Measurements from ENCODE around the gene APCDD1. TPM values are rescaled to one million over a fixed set of nuclear protein-coding genes. Genes with fewer than 3 reads are reported as not detected.

APCDD1 gene
- total RNA-seq, 4 donors from 2014 or later, result 30.7 to 51.8 (median 43.4) TPM

- peaks cover 0 to 11% (median 0%) of the 10 kb centered on the region in 4 donors for H3K27me3 ChIP-seq
- intact Hi-C loops (cut with DNase I), result no loop called here
- no peak for DNase-seq (ENCODE audit: extremely low spot score)
Measured at GRCh38 chr18:10437837-10438236, 16.6 kb upstream of the APCDD1 start.

GRCh38 chr18:10439898-10440297, 14.5 kb upstream of the APCDD1 start:
- intact Hi-C loops (cut with DNase I), result no loop called here
- no peak for DNase-seq (ENCODE audit: extremely low spot score)
- no peak overlapping the region for H3K27ac ChIP-seq (replicated peaks in 1 of 4)
- peaks cover 0 to 5% (median 2%) of the 10 kb centered on the region in 4 donors for H3K4me1 ChIP-seq
- WGBS, result 89% methylated on average over 7 of the region's 8 CpGs
- peaks cover 0 to 11% (median 0%) of the 10 kb centered on the region in 4 donors for H3K27me3 ChIP-seq
- H3K36me3 ChIP-seq, result no peaks in the 10 kb centered on the region
- TF ChIP-seq EP300 (IDR thresholded peaks at IDR 0.05) (no peak), POLR2AphosphoS5 (IDR thresholded peaks at IDR 0.05) (no peak), POLR2A (IDR thresholded peaks at IDR 0.05; ENCODE audit: low read depth) (no peak)
- TF ChIP-seq, protein P1, sequence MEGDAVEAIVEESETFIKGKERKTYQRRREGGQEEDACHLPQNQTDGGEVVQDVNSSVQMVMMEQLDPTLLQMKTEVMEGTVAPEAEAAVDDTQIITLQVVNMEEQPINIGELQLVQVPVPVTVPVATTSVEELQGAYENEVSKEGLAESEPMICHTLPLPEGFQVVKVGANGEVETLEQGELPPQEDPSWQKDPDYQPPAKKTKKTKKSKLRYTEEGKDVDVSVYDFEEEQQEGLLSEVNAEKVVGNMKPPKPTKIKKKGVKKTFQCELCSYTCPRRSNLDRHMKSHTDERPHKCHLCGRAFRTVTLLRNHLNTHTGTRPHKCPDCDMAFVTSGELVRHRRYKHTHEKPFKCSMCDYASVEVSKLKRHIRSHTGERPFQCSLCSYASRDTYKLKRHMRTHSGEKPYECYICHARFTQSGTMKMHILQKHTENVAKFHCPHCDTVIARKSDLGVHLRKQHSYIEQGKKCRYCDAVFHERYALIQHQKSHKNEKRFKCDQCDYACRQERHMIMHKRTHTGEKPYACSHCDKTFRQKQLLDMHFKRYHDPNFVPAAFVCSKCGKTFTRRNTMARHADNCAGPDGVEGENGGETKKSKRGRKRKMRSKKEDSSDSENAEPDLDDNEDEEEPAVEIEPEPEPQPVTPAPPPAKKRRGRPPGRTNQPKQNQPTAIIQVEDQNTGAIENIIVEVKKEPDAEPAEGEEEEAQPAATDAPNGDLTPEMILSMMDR (IDR thresholded peaks at IDR 0.05), result no peak
- H3K9me3 ChIP-seq, result no peaks in the 10 kb centered on the region
- no peak overlapping the region for H3K4me3 ChIP-seq

More at GRCh38 chr18:10437837-10438236, 16.6 kb upstream of the APCDD1 start:
- no peak for TF ChIP-seq POLR2AphosphoS5 (IDR thresholded peaks at IDR 0.05)
- TF ChIP-seq EP300 (IDR thresholded peaks at IDR 0.05), result no peak
- no peak for TF ChIP-seq POLR2A (IDR thresholded peaks at IDR 0.05; ENCODE audit: low read depth)
- TF ChIP-seq, protein P1 (IDR thresholded peaks at IDR 0.05), result no peak
- H3K27ac ChIP-seq (replicated peaks in 1 of 4), result no peak overlapping the region
- H3K4me1 ChIP-seq, result peaks cover 0 to 12% (median 6%) of the 10 kb centered on the region in 4 donors
- H3K4me3 ChIP-seq, result no peak overlapping the region
- no peaks in the 10 kb centered on the region for H3K9me3 ChIP-seq
- no peaks in the 10 kb centered on the region for H3K36me3 ChIP-seq

DNA sequence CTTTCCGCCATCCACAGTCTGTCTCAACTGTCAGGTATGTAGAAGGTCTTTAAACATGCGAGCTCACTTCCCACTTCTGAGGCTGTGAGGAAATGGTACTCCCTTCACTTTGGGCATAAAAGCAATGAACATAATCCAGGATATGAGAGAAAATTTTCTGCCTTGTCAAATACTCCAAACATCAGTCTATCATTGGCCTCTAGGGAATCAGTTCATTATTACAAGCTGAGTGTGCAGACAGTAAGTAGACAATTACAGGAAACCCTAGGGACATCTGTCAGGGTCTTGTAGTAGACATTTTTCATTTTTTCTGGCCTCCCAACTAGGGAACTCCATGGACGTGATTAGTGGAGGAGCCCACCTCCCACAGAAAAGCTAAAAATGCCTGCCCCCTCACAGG, 13.6 kb upstream of the APCDD1 start:
- WGBS, result 85% methylated on average over 2 of the region's 3 CpGs
- Histone ChIP-seq H3K4me1 (no peaks in the 10 kb centered on the region), H3K36me3 (no peaks in the 10 kb centered on the region), H3K9me3 (no peaks in the 10 kb centered on the region), H3K4me3 (no peak overlapping the region), H3K27me3 (peaks cover 0 to 11% (median 0%) of the 10 kb centered on the region in 4 donors), H3K27ac (replicated peaks in 1 of 4) (no peak overlapping the region)
- TF ChIP-seq POLR2AphosphoS5 (IDR thresholded peaks at IDR 0.05) (no peak), POLR2A (IDR thresholded peaks at IDR 0.05; ENCODE audit: low read depth) (no peak)
- TF ChIP-seq, protein P1 (IDR thresholded peaks at IDR 0.05), result no peak
- DNase-seq (ENCODE audit: extremely low spot score), result no peak
- intact Hi-C loops (cut with DNase I), result no loop called here

- TF ChIP-seq EP300 (IDR thresholded peaks at IDR 0.05) (no peak), POLR2AphosphoS5 (IDR thresholded peaks at IDR 0.05) (no peak), POLR2A (IDR thresholded peaks at IDR 0.05; ENCODE audit: low read depth) (no peak)
- TF ChIP-seq, protein P1 (IDR thresholded peaks at IDR 0.05), result no peak
- DNase-seq (ENCODE audit: extremely low spot score), result no peak
- Histone ChIP-seq H3K36me3 (no peaks in the 10 kb centered on the region), H3K4me1 (no peaks in the 10 kb centered on the region), H3K27me3 (peaks cover 0 to 11% (median 0%) of the 10 kb centered on the region in 4 donors), H3K9me3 (no peaks in the 10 kb centered on the region), H3K27ac (replicated peaks in 1 of 4) (no peak overlapping the region), H3K4me3 (no peak overlapping the region)
- intact Hi-C loops (cut with DNase I), result no loop called here
- WGBS, result 94% methylated on average over 4 of the region's 4 CpGs
Measured at GRCh38 chr18:10441472-10441871, 13.0 kb upstream of the APCDD1 start.

GRCh38 chr18:10442551-10442971, 11.9 kb upstream of the APCDD1 start:
- no peaks in the 10 kb centered on the region for H3K9me3 ChIP-seq
- H3K4me3 ChIP-seq, result no peak overlapping the region
- TF ChIP-seq EP300 (IDR thresholded peaks at IDR 0.05), result no peak
- TF ChIP-seq, protein P1 (IDR thresholded peaks at IDR 0.05), result no peak
- no peak for TF ChIP-seq POLR2A (IDR thresholded peaks at IDR 0.05; ENCODE audit: low read depth)
- no peak for TF ChIP-seq POLR2AphosphoS5 (IDR thresholded peaks at IDR 0.05)
- peaks cover 0 to 11% (median 0%) of the 10 kb centered on the region in 4 donors for H3K27me3 ChIP-seq
- 93% methylated on average over 3 of the region's 4 CpGs for WGBS
- no peak overlapping the region for H3K27ac ChIP-seq (replicated peaks in 1 of 4)
- DNase-seq (ENCODE audit: extremely low spot score), result peak; percentile 78
- intact Hi-C loops (cut with DNase I), result no loop called here
- H3K36me3 ChIP-seq, result no peaks in the 10 kb centered on the region
- H3K4me1 ChIP-seq, result no peaks in the 10 kb centered on the region
